ENCODE data around the gene MAPKAPK3. TPM values are rescaled to one million over a fixed set of nuclear protein-coding genes. Genes with fewer than 3 reads are reported as not detected.
"Not testable (repeated sequence)": the region's sequence is repeated elsewhere in the genome, so short reads cannot be mapped to it uniquely, and the experiment has no call there.

Gene MAPKAPK3
- total RNA-seq, 2 donors from 2014 or later = 84.8 to 106 TPM

- Mint-ChIP-seq H3K27ac (no peak overlapping the region), H3K9me3 (no peaks in the 10 kb centered on the region), H3K4me1 (ENCODE audit: low read depth in 2 of 2) (peaks cover 10% of the 10 kb centered on the region in 2 donors), H3K27me3 (peaks cover 2 to 7% of the 10 kb centered on the region in 2 donors), H3K4me3 (no peak overlapping the region), H3K36me3 (no peaks in the 10 kb centered on the region)
- DNase-seq (ENCODE audit: low spot score) = no peak
- no peak for ATAC-seq
Observed at GRCh38 chr3:50666837-50667236, 49.9 kb downstream of the MAPKAPK3 start.

GRCh38 chr3:50671331-50671730 is 54.4 kb downstream of the MAPKAPK3 start:
- no peak overlapping the region for H3K4me3 Mint-ChIP-seq
- ATAC-seq (no peak), DNase-seq (ENCODE audit: low spot score) (no peak)
- H3K27me3 Mint-ChIP-seq = peaks cover 18 to 32% of the 10 kb centered on the region in 2 donors
- no peaks in the 10 kb centered on the region for H3K9me3 Mint-ChIP-seq
- no peaks in the 10 kb centered on the region for H3K36me3 Mint-ChIP-seq
- no peak overlapping the region for H3K27ac Mint-ChIP-seq
- H3K4me1 Mint-ChIP-seq (ENCODE audit: low read depth in 2 of 2) = peaks cover 4 to 6% of the 10 kb centered on the region in 2 donors

- Mint-ChIP-seq H3K9me3 (no peaks in the 10 kb centered on the region), H3K4me1 (ENCODE audit: low read depth in 2 of 2) (peaks cover 4 to 6% of the 10 kb centered on the region in 2 donors), H3K4me3 (peak overlapping the region; percentile 89), H3K27ac (no peak overlapping the region), H3K27me3 (peaks cover 19 to 32% of the 10 kb centered on the region in 2 donors), H3K36me3 (no peaks in the 10 kb centered on the region)
- DNase-seq (ENCODE audit: low spot score) (no peak), ATAC-seq (no peak)
Observed at GRCh38 chr3:50672656-50673055, 55.7 kb downstream of the MAPKAPK3 start.

- Mint-ChIP-seq H3K4me3 (peak overlapping the region; percentile 89), H3K27ac (peak overlapping the region; percentile 15 to 49), H3K27me3 (peaks cover 25 to 34% of the 10 kb centered on the region in 2 donors), H3K36me3 (no peaks in the 10 kb centered on the region), H3K9me3 (no peaks in the 10 kb centered on the region), H3K4me1 (ENCODE audit: low read depth in 2 of 2) (peaks cover 4 to 6% of the 10 kb centered on the region in 2 donors)
- DNase-seq (ENCODE audit: low spot score) (no peak), ATAC-seq (no peak)
Observed at GRCh38 chr3:50673931-50674330, 57.0 kb downstream of the MAPKAPK3 start.

- H3K9me3 Mint-ChIP-seq = no peaks in the 10 kb centered on the region
Observed at GRCh38 chr3:50674349-50675178, 57.6 kb downstream of the MAPKAPK3 start, which contains the start of gene DOCK3. Gene DOCK3, plus strand, starts transcription at chr3:50674927. Its CDS starts 337 bp downstream, at chr3:50675264.

GRCh38 chr3:50675179-50676030 is 58.5 kb downstream of the MAPKAPK3 start:
- H3K4me3 Mint-ChIP-seq = peak overlapping the region; percentile 84
- ATAC-seq (peak; percentile 78), DNase-seq (ENCODE audit: low spot score) (peak; percentile 71)
- H3K4me1 Mint-ChIP-seq (ENCODE audit: low read depth in 2 of 2) = peaks cover 4 to 6% of the 10 kb centered on the region in 2 donors
- no peak overlapping the region for H3K27ac Mint-ChIP-seq
- H3K36me3 Mint-ChIP-seq = no peaks in the 10 kb centered on the region
- H3K27me3 Mint-ChIP-seq = peaks cover 24 to 34% of the 10 kb centered on the region in 2 donors
- H3K9me3 Mint-ChIP-seq = no peaks in the 10 kb centered on the region

More at GRCh38 chr3:50674349-50675178, 57.6 kb downstream of the MAPKAPK3 start, which contains the start of gene DOCK3:
- Mint-ChIP-seq H3K4me1 (ENCODE audit: low read depth in 2 of 2) (peaks cover 4 to 6% of the 10 kb centered on the region in 2 donors), H3K36me3 (no peaks in the 10 kb centered on the region), H3K4me3 (peak within 1 kb of the TSS; percentile 89), H3K27ac (peak within 1 kb of the TSS; percentile 15 to 49), H3K27me3 (peaks cover 25 to 34% of the 10 kb centered on the region in 2 donors)
- ATAC-seq = peak; percentile 91 to 93
- DNase-seq (ENCODE audit: low spot score) = peak; percentile 75

- Mint-ChIP-seq H3K27ac (no peak overlapping the region), H3K9me3 (no peaks in the 10 kb centered on the region), H3K27me3 (peaks cover 23 to 34% of the 10 kb centered on the region in 2 donors), H3K4me3 (peak overlapping the region; percentile 84), H3K4me1 (ENCODE audit: low read depth in 2 of 2) (peaks cover 4 to 6% of the 10 kb centered on the region in 2 donors), H3K36me3 (no peaks in the 10 kb centered on the region)
- ATAC-seq = no peak
- DNase-seq (ENCODE audit: low spot score) = no peak
Observed at GRCh38 chr3:50676031-50676705, 59.2 kb downstream of the MAPKAPK3 start.

- DNase-seq (ENCODE audit: low spot score) = no peak
- Mint-ChIP-seq H3K27me3 (peaks cover 0 to 13% of the 10 kb centered on the region in 2 donors), H3K36me3 (no peaks in the 10 kb centered on the region), H3K4me3 (no peak overlapping the region), H3K9me3 (no peaks in the 10 kb centered on the region), H3K4me1 (ENCODE audit: low read depth in 2 of 2) (peaks cover 3 to 6% of the 10 kb centered on the region in 2 donors), H3K27ac (no peak overlapping the region)
- ATAC-seq = no peak
Observed at GRCh38 chr3:50687127-50687751, 70.3 kb downstream of the MAPKAPK3 start.

- DNase-seq (ENCODE audit: low spot score) = no peak
- no peaks in the 10 kb centered on the region for H3K36me3 Mint-ChIP-seq
- H3K27me3 Mint-ChIP-seq = peaks cover 0 to 13% of the 10 kb centered on the region in 2 donors
- H3K27ac Mint-ChIP-seq = no peak overlapping the region
- peaks cover 3 to 6% of the 10 kb centered on the region in 2 donors for H3K4me1 Mint-ChIP-seq (ENCODE audit: low read depth in 2 of 2)
- no peaks in the 10 kb centered on the region for H3K9me3 Mint-ChIP-seq
- ATAC-seq = no peak
- no peak overlapping the region for H3K4me3 Mint-ChIP-seq
Observed at GRCh38 chr3:50687916-50688315, 71.0 kb downstream of the MAPKAPK3 start.

- not testable (repeated sequence) for H3K4me1 Mint-ChIP-seq (ENCODE audit: low read depth in 2 of 2); H3K9me3 Mint-ChIP-seq; DNase-seq (ENCODE audit: low spot score); H3K36me3 Mint-ChIP-seq; H3K27ac Mint-ChIP-seq; H3K4me3 Mint-ChIP-seq; ATAC-seq
- peaks cover 0 to 13% of the 10 kb centered on the region in 2 donors for H3K27me3 Mint-ChIP-seq
Observed at GRCh38 chr3:50688602-50689001, 71.7 kb downstream of the MAPKAPK3 start.

- no peaks in the 10 kb centered on the region for H3K36me3 Mint-ChIP-seq
- H3K9me3 Mint-ChIP-seq = no peaks in the 10 kb centered on the region
- ATAC-seq (no peak), DNase-seq (ENCODE audit: low spot score) (no peak)
- H3K4me1 Mint-ChIP-seq (ENCODE audit: low read depth in 2 of 2) = peaks cover 3 to 6% of the 10 kb centered on the region in 2 donors
- H3K27me3 Mint-ChIP-seq = peaks cover 0 to 8% of the 10 kb centered on the region in 2 donors
- no peak overlapping the region for H3K27ac Mint-ChIP-seq
- no peak overlapping the region for H3K4me3 Mint-ChIP-seq
Observed at GRCh38 chr3:50689558-50689957, 72.6 kb downstream of the MAPKAPK3 start.

- no peak overlapping the region for H3K4me3 Mint-ChIP-seq
- H3K27ac Mint-ChIP-seq = no peak overlapping the region
- H3K4me1 Mint-ChIP-seq (ENCODE audit: low read depth in 2 of 2) = peaks cover 0 to 2% of the 10 kb centered on the region in 2 donors
- DNase-seq (ENCODE audit: low spot score) (no peak), ATAC-seq (no peak)
- peaks cover 5% of the 10 kb centered on the region for H3K36me3 Mint-ChIP-seq
- peaks cover 0 to 8% of the 10 kb centered on the region in 2 donors for H3K27me3 Mint-ChIP-seq
- H3K9me3 Mint-ChIP-seq = no peaks in the 10 kb centered on the region
Observed at GRCh38 chr3:50695031-50695430, 78.1 kb downstream of the MAPKAPK3 start.

- Mint-ChIP-seq H3K27me3 (peaks cover 0 to 12% of the 10 kb centered on the region in 2 donors), H3K36me3 (peaks cover 5% of the 10 kb centered on the region), H3K4me3 (no peak overlapping the region), H3K27ac (no peak overlapping the region), H3K4me1 (ENCODE audit: low read depth in 2 of 2) (peaks cover 0 to 2% of the 10 kb centered on the region in 2 donors), H3K9me3 (no peaks in the 10 kb centered on the region)
- ATAC-seq (no peak), DNase-seq (ENCODE audit: low spot score) (no peak)
Observed at GRCh38 chr3:50696276-50696675, 79.3 kb downstream of the MAPKAPK3 start.

Measured in natural killer cell treated with Interleukin-12 subunit alpha and Interleukin-12 subunit beta and Interleukin-15 and Interleukin-18, amount 100 ng/mL, for 72 hours (primary cell).